ENCODE results near the gene IQUB. TPM values are rescaled to one million over a fixed set of nuclear protein-coding genes. Genes with fewer than 3 reads are reported as not detected.
"Not testable (repeated sequence)": the region's sequence is repeated elsewhere in the genome, so short reads cannot be mapped to it uniquely, and the experiment has no call there.

Gene IQUB
- total RNA-seq, 2 experiments from 2014 or later, result not detected

DNA sequence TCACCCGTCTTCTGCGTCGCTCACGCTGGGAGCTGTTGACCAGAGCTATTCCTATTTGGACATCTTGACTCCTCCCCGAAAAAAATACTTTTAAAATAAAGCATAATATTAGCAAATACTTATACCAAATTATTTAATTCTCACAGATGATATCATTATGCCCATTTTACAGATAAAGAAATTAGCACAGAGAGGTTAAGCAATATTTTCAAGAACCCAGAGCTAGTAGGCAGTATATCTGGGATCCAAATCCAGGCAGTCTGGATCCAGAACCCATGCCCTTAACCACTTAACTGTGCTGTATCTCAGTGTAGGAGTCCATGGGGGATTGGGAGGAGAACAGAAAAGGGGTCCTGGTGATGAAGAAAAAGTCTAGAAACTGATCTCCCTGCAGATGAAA, 6.1 kb downstream of the IQUB start:
- CTCF ChIA-PET, result no interaction called here
- H3K27me3 ChIP-seq (ENCODE audit: control insufficient read depth in 1 of 2, insufficient read depth in 2 of 2, low read length in 2 of 2), result peaks cover 4 to 12% of the 10 kb centered on the region in 2 experiments
- TF ChIP-seq, protein P1, sequence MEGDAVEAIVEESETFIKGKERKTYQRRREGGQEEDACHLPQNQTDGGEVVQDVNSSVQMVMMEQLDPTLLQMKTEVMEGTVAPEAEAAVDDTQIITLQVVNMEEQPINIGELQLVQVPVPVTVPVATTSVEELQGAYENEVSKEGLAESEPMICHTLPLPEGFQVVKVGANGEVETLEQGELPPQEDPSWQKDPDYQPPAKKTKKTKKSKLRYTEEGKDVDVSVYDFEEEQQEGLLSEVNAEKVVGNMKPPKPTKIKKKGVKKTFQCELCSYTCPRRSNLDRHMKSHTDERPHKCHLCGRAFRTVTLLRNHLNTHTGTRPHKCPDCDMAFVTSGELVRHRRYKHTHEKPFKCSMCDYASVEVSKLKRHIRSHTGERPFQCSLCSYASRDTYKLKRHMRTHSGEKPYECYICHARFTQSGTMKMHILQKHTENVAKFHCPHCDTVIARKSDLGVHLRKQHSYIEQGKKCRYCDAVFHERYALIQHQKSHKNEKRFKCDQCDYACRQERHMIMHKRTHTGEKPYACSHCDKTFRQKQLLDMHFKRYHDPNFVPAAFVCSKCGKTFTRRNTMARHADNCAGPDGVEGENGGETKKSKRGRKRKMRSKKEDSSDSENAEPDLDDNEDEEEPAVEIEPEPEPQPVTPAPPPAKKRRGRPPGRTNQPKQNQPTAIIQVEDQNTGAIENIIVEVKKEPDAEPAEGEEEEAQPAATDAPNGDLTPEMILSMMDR (IDR thresholded peaks at IDR 0.05), result no peak
- no peaks in the 10 kb centered on the region for H3K36me3 ChIP-seq (ENCODE audit: insufficient read depth, low read length)
- H3K4me3 ChIP-seq (ENCODE audit: low read length), result no peak overlapping the region
- H3K27me3 Mint-ChIP-seq, result peaks cover 26% of the 10 kb centered on the region
- DNase-seq (no peak), ATAC-seq (ENCODE audit: poor library complexity) (no peak)
- H3K4me3 Mint-ChIP-seq, result no peak overlapping the region
- H3K27ac Mint-ChIP-seq, result no peak overlapping the region
- H3K9me3 Mint-ChIP-seq, result no peaks in the 10 kb centered on the region
- no peaks in the 10 kb centered on the region for H3K9me3 ChIP-seq (ENCODE audit: control insufficient read depth in 1 of 2, insufficient read depth in 1 of 2, low read length in 2 of 2)
- POLR2A ChIA-PET, result no interaction called here
- H3K4me1 ChIP-seq (ENCODE audit: insufficient read depth, low read length), result peaks cover 9% of the 10 kb centered on the region
- no peaks in the 10 kb centered on the region for H3K36me3 Mint-ChIP-seq (ENCODE audit: low read depth)
- intact Hi-C loops (cut with DNase I, micrococcal nuclease), result no loop called here
- H3K4me1 Mint-ChIP-seq (ENCODE audit: low read depth), result peaks cover 8% of the 10 kb centered on the region
- no peak overlapping the region for H3K27ac ChIP-seq (ENCODE audit: low read depth in 1 of 2, low read length in 2 of 2)

DNA sequence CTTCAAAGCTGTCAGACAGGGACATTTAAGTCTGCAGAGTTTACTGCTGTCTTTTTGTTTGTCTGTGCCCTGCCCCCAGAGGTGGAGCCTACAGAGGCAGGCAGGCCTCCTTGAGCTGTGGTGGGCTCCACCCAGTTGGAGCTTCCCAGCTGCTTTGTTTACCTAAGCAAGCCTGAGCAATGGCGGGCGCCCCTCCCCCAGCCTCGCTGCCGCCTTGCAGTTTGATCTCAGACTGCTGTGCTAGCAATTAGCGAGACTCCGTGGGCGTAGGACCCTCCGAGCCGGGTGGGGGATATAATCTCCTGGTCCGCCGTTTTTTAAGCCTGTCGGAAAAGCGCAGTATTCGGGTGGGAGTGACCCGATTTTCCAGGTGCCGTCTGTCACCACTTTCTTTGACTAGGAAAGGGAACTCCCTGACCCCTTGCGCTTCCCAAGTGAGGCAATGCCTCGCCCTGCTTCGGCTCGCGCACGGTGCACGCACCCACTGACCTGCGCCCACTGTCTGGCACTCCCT, 6.6 kb downstream of the IQUB start:
- H3K4me1 ChIP-seq (ENCODE audit: insufficient read depth, low read length); H3K4me1 Mint-ChIP-seq (ENCODE audit: low read depth); intact Hi-C loops (cut with DNase I, micrococcal nuclease); H3K9me3 Mint-ChIP-seq; H3K9me3 ChIP-seq (ENCODE audit: control insufficient read depth in 1 of 2, insufficient read depth in 1 of 2, low read length in 2 of 2); H3K27ac Mint-ChIP-seq; H3K27ac ChIP-seq (ENCODE audit: low read depth in 1 of 2, low read length in 2 of 2); H3K4me3 Mint-ChIP-seq; ATAC-seq (ENCODE audit: poor library complexity); DNase-seq; CTCF ChIA-PET; H3K36me3 ChIP-seq (ENCODE audit: insufficient read depth, low read length); POLR2A ChIA-PET; H3K4me3 ChIP-seq (ENCODE audit: low read length); H3K36me3 Mint-ChIP-seq (ENCODE audit: low read depth): not testable (repeated sequence)
- peaks cover 22% of the 10 kb centered on the region for H3K27me3 Mint-ChIP-seq
- peaks cover 4 to 12% of the 10 kb centered on the region in 2 experiments for H3K27me3 ChIP-seq (ENCODE audit: control insufficient read depth in 1 of 2, insufficient read depth in 2 of 2, low read length in 2 of 2)

DNA sequence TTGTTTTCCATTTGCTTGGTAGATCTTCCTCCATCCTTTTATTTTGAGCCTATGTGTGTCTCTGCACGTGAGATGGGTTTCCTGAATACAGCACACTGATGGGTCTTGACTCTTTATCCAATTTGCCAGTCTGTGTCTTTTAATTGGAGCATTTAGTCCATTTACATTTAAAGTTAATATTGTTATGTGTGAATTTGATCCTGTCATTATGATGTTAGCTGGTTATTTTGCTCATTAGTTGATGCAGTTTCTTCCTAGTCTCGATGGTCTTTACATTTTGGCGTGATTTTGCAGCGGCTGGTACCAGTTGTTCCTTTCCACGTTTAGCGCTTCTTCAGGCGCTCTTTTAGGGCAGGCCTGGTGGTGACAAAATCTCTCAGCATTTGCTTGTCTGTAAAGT, 7.9 kb downstream of the IQUB start:
- H3K27ac Mint-ChIP-seq; H3K36me3 ChIP-seq (ENCODE audit: insufficient read depth, low read length); H3K9me3 ChIP-seq (ENCODE audit: control insufficient read depth in 1 of 2, insufficient read depth in 1 of 2, low read length in 2 of 2); H3K9me3 Mint-ChIP-seq; H3K4me3 Mint-ChIP-seq; ATAC-seq (ENCODE audit: poor library complexity); H3K4me1 ChIP-seq (ENCODE audit: insufficient read depth, low read length); intact Hi-C loops (cut with DNase I, micrococcal nuclease); DNase-seq; H3K27me3 ChIP-seq (ENCODE audit: control insufficient read depth in 1 of 2, insufficient read depth in 2 of 2, low read length in 2 of 2); H3K4me1 Mint-ChIP-seq (ENCODE audit: low read depth); H3K36me3 Mint-ChIP-seq (ENCODE audit: low read depth); POLR2A ChIA-PET; H3K27ac ChIP-seq (ENCODE audit: low read depth in 1 of 2, low read length in 2 of 2); CTCF ChIA-PET; H3K4me3 ChIP-seq (ENCODE audit: low read length): not testable (repeated sequence)
- peaks cover 13% of the 10 kb centered on the region for H3K27me3 Mint-ChIP-seq

DNA sequence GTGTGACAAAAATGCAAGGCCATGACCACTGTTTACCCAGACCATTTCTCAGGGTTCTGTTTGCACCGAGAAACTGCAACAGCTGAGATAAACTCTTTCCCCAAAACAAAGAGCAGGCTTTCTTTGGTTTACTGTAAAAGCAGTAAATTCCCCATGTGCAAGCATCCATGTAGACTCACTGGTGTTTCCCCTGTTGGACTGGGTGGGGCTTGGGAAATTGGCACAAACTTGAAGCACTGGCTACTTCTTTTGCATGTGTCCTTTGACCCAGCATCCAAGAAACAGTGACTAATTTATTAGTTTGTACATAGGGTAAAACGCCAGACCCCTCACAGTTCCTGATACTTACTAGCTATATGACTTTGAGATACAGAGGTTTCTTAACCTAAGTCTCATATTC, 12.3 kb downstream of the IQUB start:
- CTCF ChIA-PET, result no interaction called here

More for the DNA sequence above, 12.3 kb downstream of the IQUB start:
- H3K27me3 ChIP-seq (ENCODE audit: control insufficient read depth in 1 of 2, insufficient read depth in 2 of 2, low read length in 2 of 2), result no peaks in the 10 kb centered on the region
- H3K27ac ChIP-seq (ENCODE audit: low read depth in 1 of 2, low read length in 2 of 2), result no peak overlapping the region
- no peak for ATAC-seq (ENCODE audit: poor library complexity)
- no peak overlapping the region for H3K27ac Mint-ChIP-seq
- no peaks in the 10 kb centered on the region for H3K36me3 ChIP-seq (ENCODE audit: insufficient read depth, low read length)
- H3K4me1 Mint-ChIP-seq (ENCODE audit: low read depth), result no peaks in the 10 kb centered on the region
- no peaks in the 10 kb centered on the region for H3K36me3 Mint-ChIP-seq (ENCODE audit: low read depth)
- no peak overlapping the region for H3K4me3 ChIP-seq (ENCODE audit: low read length)
- intact Hi-C loops (cut with DNase I, micrococcal nuclease), result no loop called here
- no peak overlapping the region for H3K4me3 Mint-ChIP-seq
- no peaks in the 10 kb centered on the region for H3K9me3 Mint-ChIP-seq
- DNase-seq, result no peak
- H3K27me3 Mint-ChIP-seq, result peaks cover 5% of the 10 kb centered on the region
- no peaks in the 10 kb centered on the region for H3K4me1 ChIP-seq (ENCODE audit: insufficient read depth, low read length)
- POLR2A ChIA-PET, result no interaction called here
- TF ChIP-seq, protein P1 (IDR thresholded peaks at IDR 0.05), result no peak
- H3K9me3 ChIP-seq (ENCODE audit: control insufficient read depth in 1 of 2, insufficient read depth in 1 of 2, low read length in 2 of 2), result no peaks in the 10 kb centered on the region
